Measurements from ENCODE around the gene NOTCH4.

NOTCH4 gene

GRCh38 chr6:32152769-32153563, 70.9 kb downstream of the NOTCH4 start (continued):
- TF ChIP-seq PRDM10 (tag by site-specific recombination; IDR thresholded peaks at IDR 0.05) = no peak
- peak; percentile 82 for TF ChIP-seq ZFHX2 (tag by site-specific recombination; conservative IDR thresholded peaks at IDR 0.05)
- TF ChIP-seq ZNF280C (tag by site-specific recombination; IDR thresholded peaks at IDR 0.05) = no peak
- TF ChIP-seq ZNF76 (tag by site-specific recombination; IDR thresholded peaks at IDR 0.05; ENCODE audit: borderline replicate concordance, low read depth) = no peak
- TF ChIP-seq ZNF362 (tag by site-specific recombination; IDR thresholded peaks at IDR 0.05) = no peak
- TF ChIP-seq ZNF223 (tag by site-specific recombination; IDR thresholded peaks at IDR 0.05) = no peak
- TF ChIP-seq ZSCAN5A (tag by site-specific recombination; IDR thresholded peaks at IDR 0.05) = no peak

GRCh38 chr6:32151863-32152768, 71.8 kb downstream of the NOTCH4 start, which contains the start of gene PRRT1:
TSS of gene PRRT1 (minus strand) at chr6:32151939. CDS start at chr6:32151827, 112 bp downstream.
- Histone ChIP-seq H3K4me3 (ENCODE audit: low read depth, low read length) (no peak within 1 kb of the TSS), H3K27ac (ENCODE audit: extremely low read depth, low read depth, low read length) (peak within 1 kb of the TSS; percentile 80), H3K9me3 (ENCODE audit: control insufficient read depth, insufficient read depth, low read depth, low read length) (no peaks in the 10 kb centered on the region), H3K4me1 (ENCODE audit: control insufficient read depth, insufficient read depth, low read length) (peaks cover 7% of the 10 kb centered on the region; the same call in 1 of the 2 replicates), H3K36me3 (ENCODE audit: control insufficient read depth in 2 of 2, insufficient read depth in 1 of 2, low read length in 2 of 2) (peaks cover 9 to 20% of the 10 kb centered on the region in 2 experiments; a peak in 2 of 3 replicates)
- POLR2A ChIA-PET = interaction anchor here (0.6 to 3.4 kb wide), 5 partner anchors 9 to 590 kb away, joined by 3 to 38 read pairs (median 7); partner anchors contain the start of genes AGPAT1, ATF6B, FKBPL and PBX2
- CTCF ChIA-PET = interaction anchor here (0.6 to 1.7 kb wide), 8 partner anchors 12 to 702 kb away, joined by 3 to 8 read pairs (median 4); partner anchors contain the start of genes EGFL8 and TAP1
- TF ChIP-seq ZNF121 (tag by site-specific recombination; IDR thresholded peaks at IDR 0.05) (no peak), PRDM2 (tag by site-specific recombination; IDR thresholded peaks at IDR 0.05; ENCODE audit: borderline replicate concordance) (no peak), ZNF549 (tag by site-specific recombination; IDR thresholded peaks at IDR 0.05) (no peak), FEZF1 (tag by site-specific recombination; IDR thresholded peaks at IDR 0.05) (peak; percentile 41; the same call in 1 of the 2 replicates), ZNF341 (tag by site-specific recombination; IDR thresholded peaks at IDR 0.05; ENCODE audit: low read depth) (peak; percentile 21; the same call in 1 of the 2 replicates), WT1 (tag by site-specific recombination; IDR thresholded peaks at IDR 0.05) (0 out of 2 replicates have a peak, but pooled peaks have one; percentile 15), ZNF473 (tag by site-specific recombination; IDR thresholded peaks at IDR 0.05) (no peak)

All from HEK293 (cell line).